ENCODE results near the gene PDE9A. TPM values are rescaled to one million over a fixed set of nuclear protein-coding genes. Genes with fewer than 3 reads are reported as not detected.

PDE9A gene
- total RNA-seq, 1 donor from 2014 or later: 12.3 TPM

DNA sequence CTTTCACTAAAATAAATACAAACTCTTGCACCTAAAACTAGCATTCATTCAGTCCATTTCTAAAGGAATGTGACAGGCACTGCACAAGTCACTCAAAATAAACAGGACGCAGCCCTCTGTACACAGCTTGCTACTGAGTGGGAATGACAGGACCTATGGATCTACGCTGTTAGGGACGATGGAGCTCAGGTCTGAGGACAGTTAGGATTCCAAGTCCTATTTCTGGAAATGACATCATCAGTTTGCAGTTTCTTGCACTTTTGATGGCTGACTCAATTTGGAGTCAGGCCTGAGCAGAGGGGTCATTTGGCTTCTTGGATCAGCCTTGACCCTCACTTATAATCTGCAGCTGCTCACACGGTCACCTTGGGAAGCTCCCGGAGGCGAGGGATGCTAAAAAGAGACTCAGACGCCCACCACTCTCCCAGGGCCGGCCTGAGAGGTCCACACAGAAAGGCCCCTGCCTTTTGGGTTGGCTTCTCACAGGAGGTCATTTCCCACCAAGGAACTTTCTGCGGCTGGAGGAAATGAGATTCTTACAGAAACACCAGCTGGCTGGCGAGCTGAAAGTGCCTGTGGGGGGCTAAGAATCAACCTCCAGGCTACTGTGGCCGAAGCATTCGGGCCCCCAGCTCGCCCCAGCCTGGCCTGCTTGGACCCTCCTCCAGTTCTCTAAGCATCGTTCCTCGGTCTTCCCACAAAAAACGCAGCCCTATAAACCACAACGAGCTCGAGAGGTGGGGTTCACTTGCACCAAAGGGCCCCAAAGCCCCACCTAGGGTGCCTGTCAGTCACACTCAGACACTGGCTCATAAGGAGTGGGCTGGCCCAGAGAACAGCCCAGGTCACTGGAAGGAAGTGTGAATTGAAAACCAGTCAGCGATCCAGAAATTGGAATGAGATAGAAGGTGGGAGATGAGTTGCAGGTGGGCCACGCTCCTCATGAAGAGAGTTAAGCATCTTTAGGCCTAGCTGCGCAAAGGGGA, 8.9 kb upstream of the PDE9A start:
- H3K4me3 Mint-ChIP-seq (ENCODE audit: unreplicated experiment): no peak overlapping the region
- TF ChIP-seq, protein P1, sequence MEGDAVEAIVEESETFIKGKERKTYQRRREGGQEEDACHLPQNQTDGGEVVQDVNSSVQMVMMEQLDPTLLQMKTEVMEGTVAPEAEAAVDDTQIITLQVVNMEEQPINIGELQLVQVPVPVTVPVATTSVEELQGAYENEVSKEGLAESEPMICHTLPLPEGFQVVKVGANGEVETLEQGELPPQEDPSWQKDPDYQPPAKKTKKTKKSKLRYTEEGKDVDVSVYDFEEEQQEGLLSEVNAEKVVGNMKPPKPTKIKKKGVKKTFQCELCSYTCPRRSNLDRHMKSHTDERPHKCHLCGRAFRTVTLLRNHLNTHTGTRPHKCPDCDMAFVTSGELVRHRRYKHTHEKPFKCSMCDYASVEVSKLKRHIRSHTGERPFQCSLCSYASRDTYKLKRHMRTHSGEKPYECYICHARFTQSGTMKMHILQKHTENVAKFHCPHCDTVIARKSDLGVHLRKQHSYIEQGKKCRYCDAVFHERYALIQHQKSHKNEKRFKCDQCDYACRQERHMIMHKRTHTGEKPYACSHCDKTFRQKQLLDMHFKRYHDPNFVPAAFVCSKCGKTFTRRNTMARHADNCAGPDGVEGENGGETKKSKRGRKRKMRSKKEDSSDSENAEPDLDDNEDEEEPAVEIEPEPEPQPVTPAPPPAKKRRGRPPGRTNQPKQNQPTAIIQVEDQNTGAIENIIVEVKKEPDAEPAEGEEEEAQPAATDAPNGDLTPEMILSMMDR (IDR thresholded peaks at IDR 0.05): no peak
- peaks cover 26% of the 10 kb centered on the region for H3K27me3 Mint-ChIP-seq (ENCODE audit: unreplicated experiment)
- no peaks in the 10 kb centered on the region for H3K36me3 Mint-ChIP-seq (ENCODE audit: unreplicated experiment)
- H3K9me3 Mint-ChIP-seq (ENCODE audit: unreplicated experiment): no peaks in the 10 kb centered on the region
- DNase-seq (ENCODE audit: extremely low spot score, unreplicated experiment): no peak
- peaks cover 10% of the 10 kb centered on the region for H3K4me1 Mint-ChIP-seq (ENCODE audit: unreplicated experiment)
- H3K27ac Mint-ChIP-seq (ENCODE audit: unreplicated experiment): no peak overlapping the region

DNA sequence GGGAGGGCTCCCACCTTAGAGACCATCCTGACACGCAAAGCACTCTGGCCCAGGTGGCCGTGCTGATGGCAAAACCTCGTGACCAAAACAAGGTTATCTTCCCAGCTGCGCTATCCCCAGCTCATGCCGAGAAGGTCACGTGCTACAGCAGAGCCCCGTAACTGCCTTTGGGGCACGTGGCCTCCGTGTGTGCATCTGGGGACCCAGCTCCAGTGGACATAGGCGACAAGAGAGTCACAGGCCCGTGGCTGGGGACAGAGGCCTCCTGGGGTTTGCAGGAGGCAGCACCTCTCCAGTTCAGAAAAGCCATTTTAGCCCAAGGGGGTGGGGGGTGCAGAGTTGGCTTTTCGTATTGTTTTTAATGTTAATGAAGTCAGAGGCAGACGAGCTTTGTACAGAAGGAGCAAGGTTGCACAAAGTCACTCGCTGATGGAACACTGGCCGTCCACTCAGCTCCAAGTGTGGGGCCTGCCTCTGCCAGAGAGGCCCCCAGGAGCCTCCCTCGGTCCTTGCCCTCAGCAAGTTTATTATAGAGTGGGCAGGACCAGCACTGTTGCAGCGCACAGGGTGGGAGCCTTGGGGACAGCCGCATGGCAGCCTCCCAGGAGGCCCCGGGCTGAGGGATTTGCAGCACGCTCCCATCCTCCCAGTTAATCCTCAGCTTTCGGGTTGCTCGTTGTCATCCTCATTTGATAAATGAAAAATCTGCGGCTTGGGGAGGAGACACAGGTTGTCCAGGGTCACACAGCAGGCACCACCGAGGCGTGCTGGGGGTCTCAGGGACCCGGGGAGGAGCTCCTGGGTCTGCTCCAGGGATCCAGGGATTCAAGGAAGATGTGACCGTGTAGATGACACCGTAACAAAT, 8.0 kb upstream of the PDE9A start:
- TF ChIP-seq, protein P1 (IDR thresholded peaks at IDR 0.05): no peak
- peaks cover 20% of the 10 kb centered on the region for H3K27me3 Mint-ChIP-seq (ENCODE audit: unreplicated experiment)
- no peak overlapping the region for H3K27ac Mint-ChIP-seq (ENCODE audit: unreplicated experiment)
- no peaks in the 10 kb centered on the region for H3K36me3 Mint-ChIP-seq (ENCODE audit: unreplicated experiment)
- peaks cover 10% of the 10 kb centered on the region for H3K4me1 Mint-ChIP-seq (ENCODE audit: unreplicated experiment)
- DNase-seq (ENCODE audit: extremely low spot score, unreplicated experiment): no peak
- no peaks in the 10 kb centered on the region for H3K9me3 Mint-ChIP-seq (ENCODE audit: unreplicated experiment)
- H3K4me3 Mint-ChIP-seq (ENCODE audit: unreplicated experiment): no peak overlapping the region

DNA sequence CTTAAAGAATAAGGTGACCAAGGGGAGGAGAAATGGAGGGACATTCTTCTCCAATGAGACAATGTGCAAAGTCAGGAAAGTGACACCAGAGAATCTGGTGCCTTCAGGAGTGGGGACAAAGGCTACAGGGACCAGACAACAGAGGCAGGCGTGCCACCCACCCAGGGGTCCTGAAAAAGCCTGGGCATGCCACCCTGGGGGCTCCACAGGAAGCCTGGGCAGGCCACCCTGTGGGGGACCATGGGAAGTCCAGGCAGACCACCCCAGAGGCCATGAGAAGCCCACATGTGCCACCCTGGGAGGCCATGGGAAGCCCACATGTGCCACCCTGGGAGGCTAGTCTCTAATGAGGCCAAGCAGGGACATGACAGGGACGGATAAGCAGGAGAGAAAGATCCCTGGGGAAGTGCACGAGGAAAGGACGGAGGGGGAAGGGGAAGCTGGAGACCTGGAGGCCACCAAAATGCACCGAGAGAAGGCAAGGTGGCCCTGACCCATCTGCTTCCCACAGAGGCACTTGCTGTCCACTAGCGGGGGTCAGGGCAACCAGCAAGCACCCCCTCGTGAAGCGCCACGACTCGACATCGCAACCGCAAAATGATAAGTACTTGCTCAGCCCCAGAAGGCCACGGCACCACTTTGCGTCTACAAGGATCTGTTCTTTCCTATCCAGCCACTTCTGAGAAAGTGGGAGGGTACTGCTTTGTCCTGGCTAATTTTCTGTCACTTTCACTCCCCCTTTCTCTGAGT, 7.2 kb upstream of the PDE9A start:
- DNase-seq (ENCODE audit: extremely low spot score, unreplicated experiment): no peak
- peaks cover 21% of the 10 kb centered on the region for H3K27me3 Mint-ChIP-seq (ENCODE audit: unreplicated experiment)
- TF ChIP-seq, protein P1 (IDR thresholded peaks at IDR 0.05): no peak
- H3K27ac Mint-ChIP-seq (ENCODE audit: unreplicated experiment): no peak overlapping the region
- no peaks in the 10 kb centered on the region for H3K36me3 Mint-ChIP-seq (ENCODE audit: unreplicated experiment)
- H3K4me1 Mint-ChIP-seq (ENCODE audit: unreplicated experiment): peaks cover 10% of the 10 kb centered on the region
- no peak overlapping the region for H3K4me3 Mint-ChIP-seq (ENCODE audit: unreplicated experiment)
- no peaks in the 10 kb centered on the region for H3K9me3 Mint-ChIP-seq (ENCODE audit: unreplicated experiment)

DNA sequence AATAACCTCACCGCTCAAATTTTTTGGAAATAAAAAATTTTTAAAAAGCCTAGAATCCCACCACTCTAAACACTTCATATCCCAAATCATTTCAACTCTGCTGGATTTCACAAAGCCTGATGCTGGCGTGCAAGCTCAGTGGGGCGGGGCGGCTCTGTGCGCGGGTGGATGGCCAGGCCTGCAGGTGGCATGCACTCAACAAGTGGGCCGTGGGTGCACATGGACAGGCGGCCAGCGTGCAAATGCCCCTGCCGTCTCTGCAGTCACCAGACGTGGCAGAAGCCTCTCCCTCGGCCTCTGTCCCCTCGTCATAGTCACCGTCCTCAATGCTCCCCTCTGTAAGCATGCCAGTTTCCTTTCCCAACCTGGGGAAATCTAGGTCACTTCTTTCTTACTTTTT, 6.6 kb upstream of the PDE9A start:
- Mint-ChIP-seq H3K4me3 (ENCODE audit: unreplicated experiment) (no peak overlapping the region), H3K27ac (ENCODE audit: unreplicated experiment) (no peak overlapping the region), H3K4me1 (ENCODE audit: unreplicated experiment) (peaks cover 11% of the 10 kb centered on the region), H3K9me3 (ENCODE audit: unreplicated experiment) (no peaks in the 10 kb centered on the region), H3K27me3 (ENCODE audit: unreplicated experiment) (peaks cover 20% of the 10 kb centered on the region), H3K36me3 (ENCODE audit: unreplicated experiment) (no peaks in the 10 kb centered on the region)
- no peak for DNase-seq (ENCODE audit: extremely low spot score, unreplicated experiment)
- TF ChIP-seq, protein P1 (IDR thresholded peaks at IDR 0.05): no peak
